ENCODE results near the gene PRMT5.

- no peak for TF ChIP-seq CTCF (conservative IDR thresholded peaks at IDR 0.05)
- TF ChIP-seq ZFX (IDR thresholded peaks at IDR 0.05), result no peak
Observed at GRCh38 chr14:22920697-22921096, 8.5 kb downstream of the PRMT5 start.
